DOHH2 (cell line): Measurements from ENCODE around the gene SCAMP5.

Experiments used
- EZH2phosphoT487 ChIP-seq: fragments of 200-600 bp; sonication (generic); IDR thresholded peaks from 2 replicates; pipeline ENCODE4 v1.6.1; 2017; ENCODE audit warnings: borderline replicate concordance, mild to moderate bottlenecking, antibody characterized with exemption, low read length, moderate library complexity, mixed read lengths
- TF ChIP-seq, protein P1 (sequence below): fragments of 200-600 bp; sonication (generic); IDR thresholded peaks from one replicate; pipeline ENCODE4 v1.5.1; 2014; ENCODE audit warnings: antibody characterized with exemption, mild to moderate bottlenecking, low read depth, low read length; ENCODE audit not compliant: poor library complexity, severe bottlenecking

GRCh38 chr15:74997141-74997540 is 1.8 kb downstream of the SCAMP5 start:
- TF ChIP-seq, protein P1, sequence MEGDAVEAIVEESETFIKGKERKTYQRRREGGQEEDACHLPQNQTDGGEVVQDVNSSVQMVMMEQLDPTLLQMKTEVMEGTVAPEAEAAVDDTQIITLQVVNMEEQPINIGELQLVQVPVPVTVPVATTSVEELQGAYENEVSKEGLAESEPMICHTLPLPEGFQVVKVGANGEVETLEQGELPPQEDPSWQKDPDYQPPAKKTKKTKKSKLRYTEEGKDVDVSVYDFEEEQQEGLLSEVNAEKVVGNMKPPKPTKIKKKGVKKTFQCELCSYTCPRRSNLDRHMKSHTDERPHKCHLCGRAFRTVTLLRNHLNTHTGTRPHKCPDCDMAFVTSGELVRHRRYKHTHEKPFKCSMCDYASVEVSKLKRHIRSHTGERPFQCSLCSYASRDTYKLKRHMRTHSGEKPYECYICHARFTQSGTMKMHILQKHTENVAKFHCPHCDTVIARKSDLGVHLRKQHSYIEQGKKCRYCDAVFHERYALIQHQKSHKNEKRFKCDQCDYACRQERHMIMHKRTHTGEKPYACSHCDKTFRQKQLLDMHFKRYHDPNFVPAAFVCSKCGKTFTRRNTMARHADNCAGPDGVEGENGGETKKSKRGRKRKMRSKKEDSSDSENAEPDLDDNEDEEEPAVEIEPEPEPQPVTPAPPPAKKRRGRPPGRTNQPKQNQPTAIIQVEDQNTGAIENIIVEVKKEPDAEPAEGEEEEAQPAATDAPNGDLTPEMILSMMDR: no peak
- TF ChIP-seq EZH2phosphoT487: no peak
